Hepatocyte (in vitro differentiated cells): ENCODE results near the gene ATP5IF1. TPM values are rescaled to one million over a fixed set of nuclear protein-coding genes. Genes with fewer than 3 reads are reported as not detected.
A peak's percentile ranks its signal among the peaks of the same experiment; 100 is the strongest.

Experiments
- DNase-seq: peaks from one replicate; pipeline ENCODE4 v3.0.0-alpha.2; 2016; ENCODE audit warnings: low spot score
- H2AFZ ChIP-seq: fragments of 200-600 bp; sonication (generic); 2 replicates; pipeline ENCODE4 v1.6.0; 2016; ENCODE audit warnings: antibody characterized with exemption, mild to moderate bottlenecking
- H3K27ac ChIP-seq: fragments of 200-600 bp; sonication (generic); 2 replicates; pipeline ENCODE4 v1.5.1; 2016; ENCODE audit warnings: mild to moderate bottlenecking
- H3K27me3 ChIP-seq: fragments of 200-600 bp; sonication (generic); 2 replicates; pipeline ENCODE4 v1.6.1; 2016
- H3K36me3 ChIP-seq: fragments of 200-600 bp; sonication (generic); replicated peaks from 2 replicates; pipeline ENCODE4 v1.5.1; 2016; ENCODE audit warnings: low read depth; ENCODE audit not compliant: insufficient read depth
- H3K4me1 ChIP-seq: fragments of 200-600 bp; sonication (generic); 2 replicates; pipeline ENCODE4 v1.5.1; 2016; ENCODE audit warnings: mild to moderate bottlenecking, moderate library complexity; ENCODE audit not compliant: insufficient read depth
- H3K4me2 ChIP-seq: fragments of 200-600 bp; sonication (generic); 2 replicates; pipeline ENCODE4 v1.6.0; 2016
- H3K4me3 ChIP-seq: fragments of 200-600 bp; sonication (generic); 2 replicates; pipeline ENCODE4 v1.5.1; 2016; ENCODE audit warnings: mild to moderate bottlenecking
- H3K79me2 ChIP-seq: fragments of 200-600 bp; sonication (generic); 2 replicates; pipeline ENCODE4 v1.6.0; 2017; ENCODE audit warnings: mild to moderate bottlenecking
- H3K9me2 ChIP-seq: fragments of 200-600 bp; sonication (generic); replicated peaks from 2 replicates; pipeline ENCODE4 v1.6.0; 2017; ENCODE audit warnings: mild to moderate bottlenecking; ENCODE audit not compliant: insufficient read depth
- H3K9me3 ChIP-seq: fragments of 200-600 bp; sonication (generic); 2 replicates; pipeline ENCODE4 v1.5.1; 2016; ENCODE audit warnings: low read depth, mild to moderate bottlenecking
- H4K20me1 ChIP-seq: fragments of 200-600 bp; sonication (generic); 2 replicates; pipeline ENCODE4 v1.6.0; 2016; ENCODE audit warnings: mild to moderate bottlenecking; ENCODE audit not compliant: insufficient read depth, poor library complexity, severe bottlenecking
- CTCF ChIP-seq: fragments of 200-600 bp; sonication (generic); IDR thresholded peaks from 2 replicates; pipeline ENCODE4 v1.5.1; 2016; ENCODE audit warnings: antibody characterized with exemption, mild to moderate bottlenecking; ENCODE audit not compliant: poor library complexity
- EZH2 ChIP-seq: fragments of 200-600 bp; sonication (generic); IDR thresholded peaks from 2 replicates; pipeline ENCODE4 v1.6.1; 2016; ENCODE audit warnings: antibody characterized with exemption, mild to moderate bottlenecking, borderline replicate concordance
- EZH2phosphoT487 ChIP-seq: fragments of 200-600 bp; sonication (generic); IDR thresholded peaks from one replicate; pipeline ENCODE4 v1.6.1; 2018; ENCODE audit warnings: antibody characterized with exemption, mild to moderate bottlenecking, low read depth, moderate library complexity; ENCODE audit not compliant: unreplicated experiment, severe bottlenecking
- WGBS: methylation state at CpG from one replicate; pipeline ENCODE4 v1.1.6; 2016; ENCODE audit warnings: low lambda C conversion rate; ENCODE audit errors: missing lambda C conversion rate; 5-methylcytosine and 5-hydroxymethylcytosine counted together
- polyA plus RNA-seq: library from polyadenylated mRNA; unstranded; fragments of >200 nt; fragmentation: Nextera tagmentation; extraction: Ambion mirVana; gene quantifications from 2 replicates; pipeline ENCODE4 v1.2.1, GENCODE V29; 2016
- total RNA-seq: library from RNA; depleted of rRNA; stranded (reverse); fragments of >200 nt; gene quantifications from 2 replicates; pipeline ENCODE4 v1.2.3, GENCODE V29; 2014

ATP5IF1 gene
- total and polyA plus RNA-seq, 2 experiments from 2014 or later, result 249 to 503 TPM

- H3K9me2 ChIP-seq, result no peaks in the 10 kb centered on the region
- H3K4me3 ChIP-seq, result no peak overlapping the region
- no peaks in the 10 kb centered on the region for H3K27me3 ChIP-seq
- H3K4me2 ChIP-seq, result no peak overlapping the region
- no peak for DNase-seq
- H3K4me1 ChIP-seq, result no peaks in the 10 kb centered on the region
- TF ChIP-seq CTCF (no peak), EZH2 (no peak), EZH2phosphoT487 (no peak)
- no peaks in the 10 kb centered on the region for H4K20me1 ChIP-seq
- no peaks in the 10 kb centered on the region for H3K36me3 ChIP-seq
- no peak overlapping the region for H3K27ac ChIP-seq
- no peak overlapping the region for H2AFZ ChIP-seq
- WGBS, result 99% methylated on average over 6 of the region's 6 CpGs
- no peaks in the 10 kb centered on the region for H3K79me2 ChIP-seq
- H3K9me3 ChIP-seq, result no peaks in the 10 kb centered on the region
Measured at GRCh38 chr1:28200234-28200873, 35.6 kb upstream of the ATP5IF1 start.

- no peaks in the 10 kb centered on the region for H3K9me3 ChIP-seq
- H3K4me1 ChIP-seq, result no peaks in the 10 kb centered on the region
- 92% methylated on average over 4 of the region's 4 CpGs for WGBS
- H3K79me2 ChIP-seq, result peaks cover 6% of the 10 kb centered on the region
- no peak for DNase-seq
- no peaks in the 10 kb centered on the region for H3K36me3 ChIP-seq
- H4K20me1 ChIP-seq, result no peaks in the 10 kb centered on the region
- no peak for TF ChIP-seq CTCF
- no peak for TF ChIP-seq EZH2phosphoT487
- no peak for TF ChIP-seq EZH2
- H3K27me3 ChIP-seq, result no peaks in the 10 kb centered on the region
- no peak overlapping the region for H3K27ac ChIP-seq
- no peaks in the 10 kb centered on the region for H3K9me2 ChIP-seq
- no peak overlapping the region for H3K4me2 ChIP-seq
- H3K4me3 ChIP-seq, result no peak overlapping the region
- H2AFZ ChIP-seq, result no peak overlapping the region
Measured at GRCh38 chr1:28205243-28205642, 30.7 kb upstream of the ATP5IF1 start.

GRCh38 chr1:28208818-28209441 is 27.0 kb upstream of the ATP5IF1 start:
- peak; percentile 69 for DNase-seq
- no peaks in the 10 kb centered on the region for H3K4me1 ChIP-seq
- H3K4me2 ChIP-seq, result no peak overlapping the region
- no peaks in the 10 kb centered on the region for H3K27me3 ChIP-seq
- H3K27ac ChIP-seq, result no peak overlapping the region
- H3K9me2 ChIP-seq, result no peaks in the 10 kb centered on the region
- H2AFZ ChIP-seq, result no peak overlapping the region
- no peaks in the 10 kb centered on the region for H4K20me1 ChIP-seq
- peaks cover 6% of the 10 kb centered on the region for H3K79me2 ChIP-seq
- 58% methylated on average over 4 of the region's 4 CpGs for WGBS
- TF ChIP-seq EZH2, result no peak
- TF ChIP-seq CTCF, result peak; percentile 72
- TF ChIP-seq EZH2phosphoT487, result no peak
- no peaks in the 10 kb centered on the region for H3K36me3 ChIP-seq
- H3K4me3 ChIP-seq, result no peak overlapping the region
- H3K9me3 ChIP-seq, result no peaks in the 10 kb centered on the region
